ENCODE results near the gene MGAT4A.

Gene MGAT4A

DNA sequence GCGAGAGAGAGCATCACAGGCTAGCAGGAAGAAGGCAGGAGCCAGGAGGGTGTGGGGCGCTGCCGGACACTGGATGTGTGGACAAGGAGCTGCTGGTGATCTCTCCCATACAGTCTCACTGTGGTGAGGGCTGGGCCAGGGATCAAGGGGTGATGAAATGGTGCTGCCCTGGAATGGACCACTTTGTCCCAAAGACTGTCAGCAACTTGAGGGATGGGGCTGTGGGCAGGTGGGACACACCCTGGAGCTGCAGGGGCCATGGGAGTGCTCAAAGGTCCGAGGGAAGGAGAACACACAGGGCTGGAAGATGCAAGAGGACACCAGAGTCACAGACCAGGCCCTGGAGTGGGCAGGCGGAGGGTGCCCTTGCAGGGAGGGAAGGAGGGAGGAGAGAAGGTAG, 160.6 kb downstream of the MGAT4A start:
- Histone ChIP-seq H3K27ac (ENCODE audit: poor library complexity, severe bottlenecking) (no peak overlapping the region), H3K4me3 (ENCODE audit: severe bottlenecking) (no peak overlapping the region), H3K36me3 (ENCODE audit: low read depth) (peaks cover 9% of the 10 kb centered on the region; the same call in 1 of the 2 replicates), H3K9me3 (ENCODE audit: severe bottlenecking) (no peaks in the 10 kb centered on the region), H3K4me1 (ENCODE audit: insufficient read depth, poor library complexity, severe bottlenecking) (no peaks in the 10 kb centered on the region), H3K27me3 (ENCODE audit: insufficient read depth, poor library complexity, severe bottlenecking) (no peaks in the 10 kb centered on the region)
- DNase-seq (ENCODE audit: low spot score) (no peak), ATAC-seq (ENCODE audit: low read depth) (no peak)
- TF ChIP-seq, protein P1, sequence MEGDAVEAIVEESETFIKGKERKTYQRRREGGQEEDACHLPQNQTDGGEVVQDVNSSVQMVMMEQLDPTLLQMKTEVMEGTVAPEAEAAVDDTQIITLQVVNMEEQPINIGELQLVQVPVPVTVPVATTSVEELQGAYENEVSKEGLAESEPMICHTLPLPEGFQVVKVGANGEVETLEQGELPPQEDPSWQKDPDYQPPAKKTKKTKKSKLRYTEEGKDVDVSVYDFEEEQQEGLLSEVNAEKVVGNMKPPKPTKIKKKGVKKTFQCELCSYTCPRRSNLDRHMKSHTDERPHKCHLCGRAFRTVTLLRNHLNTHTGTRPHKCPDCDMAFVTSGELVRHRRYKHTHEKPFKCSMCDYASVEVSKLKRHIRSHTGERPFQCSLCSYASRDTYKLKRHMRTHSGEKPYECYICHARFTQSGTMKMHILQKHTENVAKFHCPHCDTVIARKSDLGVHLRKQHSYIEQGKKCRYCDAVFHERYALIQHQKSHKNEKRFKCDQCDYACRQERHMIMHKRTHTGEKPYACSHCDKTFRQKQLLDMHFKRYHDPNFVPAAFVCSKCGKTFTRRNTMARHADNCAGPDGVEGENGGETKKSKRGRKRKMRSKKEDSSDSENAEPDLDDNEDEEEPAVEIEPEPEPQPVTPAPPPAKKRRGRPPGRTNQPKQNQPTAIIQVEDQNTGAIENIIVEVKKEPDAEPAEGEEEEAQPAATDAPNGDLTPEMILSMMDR (IDR thresholded peaks at IDR 0.05; ENCODE audit: poor library complexity, severe bottlenecking), result no peak

GRCh38 chr2:98569915-98570314, 161.0 kb downstream of the MGAT4A start:
- Histone ChIP-seq H3K9me3 (ENCODE audit: severe bottlenecking) (no peaks in the 10 kb centered on the region), H3K4me3 (ENCODE audit: severe bottlenecking) (no peak overlapping the region), H3K27ac (ENCODE audit: poor library complexity, severe bottlenecking) (no peak overlapping the region), H3K4me1 (ENCODE audit: insufficient read depth, poor library complexity, severe bottlenecking) (no peaks in the 10 kb centered on the region), H3K27me3 (ENCODE audit: insufficient read depth, poor library complexity, severe bottlenecking) (no peaks in the 10 kb centered on the region), H3K36me3 (ENCODE audit: low read depth) (peaks cover 13% of the 10 kb centered on the region; the same call in 1 of the 2 replicates)
- TF ChIP-seq, protein P1 (IDR thresholded peaks at IDR 0.05; ENCODE audit: poor library complexity, severe bottlenecking), result no peak
- ATAC-seq (ENCODE audit: low read depth) (no peak), DNase-seq (ENCODE audit: low spot score) (no peak)

DNA sequence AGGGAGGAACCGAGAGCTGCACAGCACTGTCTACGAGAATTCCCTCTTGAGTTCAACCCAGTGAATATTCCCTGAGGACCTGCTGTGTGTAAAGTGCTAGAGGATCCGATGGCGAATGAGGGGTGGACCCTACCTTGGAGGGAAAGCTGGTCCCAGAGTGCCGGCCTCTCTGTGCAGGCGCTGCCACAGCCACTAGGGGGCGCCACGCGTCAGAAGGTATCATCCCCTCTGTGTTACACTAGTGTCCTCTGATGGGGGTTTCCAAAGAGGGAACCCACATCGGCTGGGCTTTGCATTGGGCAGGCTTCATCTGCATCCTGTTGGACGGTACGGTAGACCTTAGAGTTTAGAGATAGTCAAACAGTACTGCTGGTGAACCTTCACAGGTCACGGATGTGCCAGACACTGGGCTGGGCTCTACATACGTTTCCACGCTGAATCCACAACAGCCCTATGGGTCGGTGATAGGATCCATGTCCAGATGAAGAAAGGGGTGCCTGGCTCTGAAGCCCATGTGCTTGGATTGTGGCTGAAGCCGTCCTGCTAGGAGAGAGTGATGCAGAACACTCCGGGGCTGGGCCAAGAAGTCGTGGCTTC, 161.6 kb downstream of the MGAT4A start:
- no peak overlapping the region for H3K27ac ChIP-seq (ENCODE audit: poor library complexity, severe bottlenecking)
- H3K36me3 ChIP-seq (ENCODE audit: low read depth), result peaks cover 16% of the 10 kb centered on the region; the same call in 1 of the 2 replicates
- no peak overlapping the region for H3K4me3 ChIP-seq (ENCODE audit: severe bottlenecking)
- H3K4me1 ChIP-seq (ENCODE audit: insufficient read depth, poor library complexity, severe bottlenecking), result no peaks in the 10 kb centered on the region
- ATAC-seq (ENCODE audit: low read depth) (no peak), DNase-seq (ENCODE audit: low spot score) (no peak)
- H3K9me3 ChIP-seq (ENCODE audit: severe bottlenecking), result no peaks in the 10 kb centered on the region
- TF ChIP-seq, protein P1 (IDR thresholded peaks at IDR 0.05; ENCODE audit: poor library complexity, severe bottlenecking), result peak; percentile 56
- no peaks in the 10 kb centered on the region for H3K27me3 ChIP-seq (ENCODE audit: insufficient read depth, poor library complexity, severe bottlenecking)

Measured in RWPE2 (cell line).